H1 (cell line): Measurements from ENCODE around the gene LRP5. TPM values are rescaled to one million over a fixed set of nuclear protein-coding genes. Genes with fewer than 3 reads are reported as not detected.

ENCODE experiments used
- EP300 ChIP-seq, 2 experiments: IDR thresholded peaks; 1 replicate in 1 of 2; 2 replicates in 1 of 2; pipeline ENCODE4 v1.6.1; 2011 to 2012; ENCODE audit warnings: low read depth in 2 of 2, low read length in 2 of 2, mild to moderate bottlenecking in 2 of 2, borderline replicate concordance in 1 of 2, inconsistent platforms in 1 of 2, moderate library complexity in 1 of 2
- GABPA ChIP-seq: IDR thresholded peaks from 2 replicates; pipeline ENCODE4 v1.6.1; 2011; ENCODE audit warnings: mild to moderate bottlenecking, low read length, moderate library complexity, borderline replicate concordance; ENCODE audit not compliant: insufficient read depth
- polyA plus RNA-seq, 7 experiments: library from polyadenylated mRNA; depleted of rRNA in 3 of 7; stranded (reverse) in 5 of 7; unstranded in 2 of 7; fragments of >200 nt in 5 of 7; fragments of 200-250 nt in 2 of 7; gene quantifications; 1 replicate in 5 of 7; 2 replicates in 1 of 7; 4 replicates in 1 of 7; pipeline versions ENCODE4 v1.2.1 to v1.2.3, GENCODE V29; 2011 to 2013; ENCODE audit warnings: missing spikeins in 2 of 7, mixed read lengths in 2 of 7
- total RNA-seq: library from RNA; stranded (reverse); fragmentation: NEBNext Ultra II Directional; extraction: Animal tissue kit (Norgen Biotek cat#: 25700); gene quantifications from 2 replicates; pipeline ENCODE4 v1.2.1, GENCODE V29; 2021

Gene LRP5
- total and polyA plus RNA-seq, 2 of the 8 experiments (the other 6 are each of a cell fraction or from before 2014, with no cell fraction given): 19.0 to 38.9 TPM

GRCh38 chr11:68385128-68385527, 72.7 kb downstream of the LRP5 start (continued):
- no peak for TF ChIP-seq EP300 (IDR thresholded peaks at IDR 0.05; ENCODE audit: borderline replicate concordance in 1 of 2, low read depth in 2 of 2, low read length in 2 of 2)
- no peak for TF ChIP-seq GABPA
- TF ChIP-seq, all 59 proteins: peak for 0
